IMR-90 (cell line): Measurements from ENCODE around the gene ANKLE1.

Experiments used
- CEBPB ChIP-seq: IDR thresholded peaks from 2 replicates; pipeline ENCODE4 v1.6.1; 2012; ENCODE audit warnings: low read depth, low read length, improper control_type of control experiment
- CHD1 ChIP-seq: IDR thresholded peaks from 2 replicates; pipeline ENCODE4 v1.6.1; 2012; ENCODE audit warnings: low read depth, low read length, improper control_type of control experiment
- CTCF ChIP-seq: conservative IDR thresholded peaks from 2 replicates; pipeline ENCODE4 v1.5.1; 2012; ENCODE audit warnings: mild to moderate bottlenecking, low read depth, low read length, improper control_type of control experiment
- ELK1 ChIP-seq: fragments of 150-350 bp; IDR thresholded peaks from 2 replicates; pipeline ENCODE4 v1.6.1; 2016; ENCODE audit warnings: low read depth, mild to moderate bottlenecking, low read length, moderate library complexity, borderline replicate concordance
- FOS ChIP-seq: fragments of 150-350 bp; IDR thresholded peaks from 2 replicates; pipeline ENCODE4 v1.6.1; 2016; ENCODE audit warnings: low read depth, low read length
- MAFK ChIP-seq: IDR thresholded peaks from 2 replicates; pipeline ENCODE4 v1.6.1; 2012; ENCODE audit warnings: low read depth, low read length, improper control_type of control experiment
- MXI1 ChIP-seq: IDR thresholded peaks from 2 replicates; pipeline ENCODE4 v1.6.1; 2012; ENCODE audit warnings: low read depth, mild to moderate bottlenecking, low read length, moderate library complexity, borderline replicate concordance
- POLR2A ChIP-seq: IDR thresholded peaks from 2 replicates; pipeline ENCODE4 v1.6.1; 2012; ENCODE audit warnings: mild to moderate bottlenecking, low read depth, low read length
- RAD21 ChIP-seq: IDR thresholded peaks from 2 replicates; pipeline ENCODE4 v1.6.1; 2012; ENCODE audit warnings: low read length, improper control_type of control experiment
- RCOR1 ChIP-seq: IDR thresholded peaks from 2 replicates; pipeline ENCODE4 v1.6.1; 2012; ENCODE audit warnings: mild to moderate bottlenecking, low read length, improper control_type of control experiment; ENCODE audit not compliant: insufficient replicate concordance
- RFX5 ChIP-seq: IDR thresholded peaks from 2 replicates; pipeline ENCODE4 v1.8.0; 2012; ENCODE audit warnings: low read depth, mild to moderate bottlenecking, low read length, moderate library complexity
- SMC3 ChIP-seq: fragments of 150-350 bp; IDR thresholded peaks from 2 replicates; pipeline ENCODE4 v1.6.1; 2016; ENCODE audit warnings: low read depth, mild to moderate bottlenecking, antibody characterized with exemption, low read length, moderate library complexity
- USF2 ChIP-seq: fragments of 150-350 bp; IDR thresholded peaks from 2 replicates; pipeline ENCODE4 v1.6.1; 2017; ENCODE audit warnings: mild to moderate bottlenecking, antibody characterized with exemption, low read length, low read depth

DNA sequence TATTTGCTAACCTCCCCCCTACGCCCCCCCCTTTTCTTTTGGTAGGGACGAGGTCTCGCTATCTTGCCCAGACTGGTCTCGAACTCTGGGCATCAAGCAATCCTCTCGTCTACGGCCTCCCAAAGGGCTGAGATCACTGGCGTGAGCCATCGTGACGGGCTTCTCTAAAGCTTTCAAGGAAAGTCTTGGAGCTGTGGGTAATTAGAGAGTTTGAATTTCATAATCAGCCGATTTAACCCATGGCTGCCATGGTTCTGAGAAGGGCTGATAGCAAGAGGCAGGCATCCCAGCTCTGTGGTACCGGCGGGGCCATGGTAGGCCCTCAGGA lies 22.2 kb downstream of the ANKLE1 start:
- TF ChIP-seq CTCF (no peak), MAFK (no peak), POLR2A (no peak), RFX5 (no peak), CHD1 (no peak), RAD21 (no peak), SMC3 (no peak), CEBPB (no peak), FOS (no peak), USF2 (no peak), ELK1 (no peak), RCOR1 (no peak), MXI1 (no peak)
